TTC549 (cell line): ENCODE data around the gene PRSS56.

Source experiments
- FAIRE-seq: peaks from 2 replicates; lab custom pipeline; 2012; peaks lifted over from hg19 to GRCh38; lab: Jason Lieb, UNC

Gene PRSS56

GRCh38 chr2:232573771-232574435, 53.7 kb downstream of the PRSS56 start:
- FAIRE-seq, result no peak

- FAIRE-seq, result no peak
Observed at GRCh38 chr2:232574674-232575403, 54.7 kb downstream of the PRSS56 start.
